GM18873 (cell line): ENCODE data around the gene GABPA.

Source experiments
- ATAC-seq: cut with Tn5 transposase; IDR thresholded peaks from one replicate; pipeline ENCODE4 v1.9.1; 2021; ENCODE audit warnings: mild to moderate bottlenecking, moderate library complexity, moderate number of reproducible peaks; ENCODE audit not compliant: unreplicated experiment, low FRiP score

GABPA gene

DNA sequence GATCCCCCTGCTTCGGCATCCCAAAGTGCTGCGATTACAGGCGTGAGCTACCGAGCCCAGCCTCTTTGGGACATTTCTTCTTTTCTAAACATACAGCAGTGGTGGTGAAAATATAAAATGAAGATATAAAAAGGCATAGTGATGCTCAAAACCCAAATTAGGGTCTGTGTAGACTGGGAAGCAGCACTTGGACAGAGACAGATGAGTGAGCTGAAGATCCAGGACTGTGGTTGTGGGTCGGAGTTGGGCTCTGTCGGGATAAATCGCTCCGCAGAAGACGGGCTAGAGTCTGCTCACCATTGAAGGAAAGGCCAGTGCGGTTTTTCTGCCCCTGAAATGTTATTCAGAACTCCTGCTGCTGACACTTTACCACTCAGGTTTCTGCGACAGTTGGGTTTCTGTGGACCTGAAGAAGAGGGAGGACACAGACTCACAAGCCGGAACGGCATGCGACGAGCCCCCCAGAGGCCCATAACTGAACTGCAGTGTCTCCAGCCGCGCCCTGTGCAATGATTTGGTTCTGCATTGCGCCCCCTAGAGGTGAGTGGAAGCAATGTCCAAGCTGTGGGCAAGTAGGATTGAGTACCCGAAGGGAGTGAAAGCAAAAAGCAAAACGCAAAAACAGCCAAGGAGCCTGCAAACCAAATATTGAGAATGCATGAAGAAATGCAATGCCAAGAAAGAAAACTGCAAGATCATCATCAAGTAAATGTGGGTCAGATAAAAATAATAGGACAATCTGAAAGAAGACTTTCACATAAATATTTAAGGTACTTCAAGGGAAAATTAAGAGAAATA is 66.6 kb downstream of the GABPA start:
- peak; percentile 97 for ATAC-seq

DNA sequence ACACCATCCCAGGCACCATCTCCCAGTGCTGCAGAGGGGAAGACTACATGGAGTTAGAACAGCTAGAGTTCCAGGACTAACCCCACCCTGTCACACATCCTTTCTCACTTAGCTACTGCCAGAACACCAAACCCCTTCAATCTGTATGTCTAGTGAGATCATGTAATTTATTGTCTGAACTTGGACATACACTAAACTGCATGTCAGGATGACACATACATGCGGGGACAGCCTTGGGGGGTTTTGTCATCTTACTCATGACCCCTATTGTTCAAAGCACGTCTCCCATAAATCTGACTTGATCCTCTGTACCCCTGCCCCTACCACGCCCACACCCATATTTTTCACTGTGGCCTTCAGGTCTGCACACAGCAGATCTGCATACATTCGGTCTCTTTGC is 71.3 kb downstream of the GABPA start:
- ATAC-seq, result no peak

DNA sequence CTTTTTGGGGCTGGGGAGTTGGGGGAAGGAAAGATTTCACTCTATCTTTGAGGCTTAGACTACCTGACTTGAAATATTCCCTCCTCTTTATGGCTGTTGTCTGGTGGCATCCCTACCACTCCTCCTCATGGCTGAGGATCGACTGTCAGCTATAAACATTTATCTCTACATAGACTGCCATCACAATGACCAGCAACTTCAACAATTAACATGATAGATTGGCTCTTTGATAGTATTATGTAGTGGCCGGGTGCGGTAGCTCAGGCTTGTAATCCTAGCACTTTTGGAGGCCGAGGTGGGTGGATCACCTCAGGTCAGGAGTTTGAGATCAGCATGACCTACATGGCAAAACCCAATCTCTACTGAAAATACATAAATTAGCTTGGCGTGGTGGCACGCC is 72.4 kb downstream of the GABPA start:
- no peak for ATAC-seq

DNA sequence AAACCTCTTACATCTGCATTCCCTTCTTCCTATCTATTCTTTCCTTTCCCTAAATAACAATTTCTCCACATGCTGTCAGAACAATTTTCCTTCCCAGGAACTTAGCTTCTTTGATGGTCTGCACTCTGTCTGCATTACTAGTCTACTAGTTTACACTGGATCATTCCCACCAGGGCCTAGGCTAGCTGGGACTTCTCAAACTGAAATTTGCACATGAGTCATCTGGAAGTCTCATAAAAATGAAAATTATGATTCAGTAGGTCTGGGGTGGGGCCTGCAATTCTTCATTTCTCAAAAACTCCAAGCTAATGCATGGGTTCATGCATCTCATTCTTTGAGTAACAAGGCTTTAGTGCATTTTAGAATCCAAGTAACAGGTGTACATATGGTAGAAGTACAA is 74.2 kb downstream of the GABPA start:
- ATAC-seq, result no peak

DNA sequence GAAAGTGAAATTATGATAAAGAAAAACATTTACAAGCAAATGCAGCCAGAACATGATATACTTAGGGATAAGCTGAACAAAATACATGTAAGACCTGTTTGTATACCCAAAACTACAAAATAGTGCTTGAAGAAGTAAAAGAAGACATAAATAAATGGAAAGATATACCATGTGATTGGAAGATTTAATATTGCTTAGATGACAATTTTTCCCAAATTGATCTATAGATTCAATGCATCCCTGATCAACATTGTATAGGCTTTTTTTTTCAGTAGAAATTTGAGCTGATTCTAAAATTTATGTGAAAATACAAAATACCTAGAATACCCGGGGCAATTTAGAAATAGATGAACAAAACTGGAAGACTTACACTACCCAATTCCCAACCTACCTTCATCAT is 76.4 kb downstream of the GABPA start:
- ATAC-seq, result no peak

DNA sequence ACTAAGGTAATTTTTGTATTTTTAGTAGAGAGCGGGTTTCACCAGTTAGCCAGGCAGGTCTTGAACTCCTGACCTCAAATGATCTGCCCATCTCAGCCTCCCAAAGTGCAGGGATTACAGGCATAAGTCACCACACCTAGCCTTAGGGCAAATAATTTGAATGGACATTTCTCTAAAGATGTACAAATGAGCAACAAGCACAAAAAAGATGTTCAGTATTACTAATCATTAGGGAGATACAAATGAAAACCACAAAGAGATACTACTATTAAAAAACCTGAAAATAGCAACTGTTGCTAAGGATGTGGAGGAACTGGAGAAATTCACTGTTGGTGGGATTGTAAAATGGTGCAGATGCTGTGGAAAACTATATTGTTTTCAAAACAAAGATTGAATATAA is 79.1 kb downstream of the GABPA start:
- no peak for ATAC-seq

DNA sequence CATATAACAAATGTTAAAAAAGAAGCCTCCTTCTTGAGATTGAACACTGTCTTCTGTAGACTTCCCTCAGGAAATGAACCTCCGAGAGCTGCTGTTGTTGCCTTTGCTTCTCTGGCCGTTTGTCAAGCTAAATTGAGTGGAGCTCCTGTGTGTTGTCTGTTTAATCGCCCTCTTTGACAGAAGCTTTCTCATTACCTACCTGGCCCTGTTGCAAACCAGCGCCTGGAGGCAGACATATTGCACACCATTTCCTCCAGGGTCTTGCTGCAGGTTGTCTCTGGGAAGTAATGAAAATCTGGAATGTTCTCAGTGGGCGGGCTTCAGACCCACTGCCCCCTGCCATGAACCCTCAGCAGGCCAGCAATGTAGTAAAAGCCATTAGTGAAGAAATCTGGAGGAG is 83.3 kb downstream of the GABPA start:
- ATAC-seq, result no peak

DNA sequence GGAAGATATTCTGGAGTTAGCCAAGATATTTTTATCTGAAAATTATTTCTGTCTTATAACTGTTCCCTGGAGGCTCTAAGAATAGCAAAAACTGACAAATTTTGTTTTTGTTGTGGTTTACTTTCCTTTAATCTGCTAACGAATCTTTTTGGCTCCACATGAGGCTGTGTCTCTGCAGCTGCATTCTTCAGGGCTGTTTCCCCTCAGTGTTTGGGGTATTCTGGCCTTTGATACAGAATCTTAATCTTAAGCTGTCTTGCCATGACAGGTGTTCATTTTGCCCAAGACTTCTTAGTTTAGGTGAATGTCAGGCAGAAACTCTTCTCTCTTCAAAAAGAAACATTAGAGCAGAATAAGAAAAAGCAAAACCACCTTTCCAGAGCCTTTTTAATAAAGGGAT is 83.8 kb downstream of the GABPA start:
- ATAC-seq, result no peak
